Stimulated activated CD8-positive, alpha-beta memory T cell treated with anti-CD3 and anti-CD28 coated beads, Interleukin-15, amount 100 ng/mL, for 24 hours (primary cell): ENCODE measurements around the gene JAZF1.

Experiments used
- DNase-seq: peaks from one replicate; pipeline ENCODE4 v3.0.0-alpha.2; 2020; ENCODE audit warnings: low read depth

The JAZF1 gene

GRCh38 chr7:28075674-28076358 is 104.8 kb downstream of the JAZF1 start:
- no peak for DNase-seq

- DNase-seq, result no peak
Observed at GRCh38 chr7:28072876-28073514, 107.6 kb downstream of the JAZF1 start.

GRCh38 chr7:28071570-28071969 is 109.0 kb downstream of the JAZF1 start:
- no peak for DNase-seq

GRCh38 chr7:28070297-28071055 is 110.1 kb downstream of the JAZF1 start:
- DNase-seq, result no peak

GRCh38 chr7:28069807-28070206 is 110.8 kb downstream of the JAZF1 start:
- no peak for DNase-seq

- DNase-seq, result no peak
Observed at GRCh38 chr7:28069388-28069787, 111.2 kb downstream of the JAZF1 start.

GRCh38 chr7:28068811-28069216 is 111.8 kb downstream of the JAZF1 start:
- no peak for DNase-seq

- DNase-seq, result no peak
Observed at GRCh38 chr7:28067171-28067570, 113.4 kb downstream of the JAZF1 start.

- DNase-seq, result no peak
Observed at GRCh38 chr7:28065721-28066285, 114.8 kb downstream of the JAZF1 start.

GRCh38 chr7:28065308-28065707 is 115.3 kb downstream of the JAZF1 start:
- DNase-seq, result no peak

GRCh38 chr7:28064437-28064836 is 116.2 kb downstream of the JAZF1 start:
- no peak for DNase-seq

- peak; percentile 38 for DNase-seq
Observed at GRCh38 chr7:28062197-28062991, 118.2 kb downstream of the JAZF1 start.

- DNase-seq, result no peak
Observed at GRCh38 chr7:28061824-28062196, 118.8 kb downstream of the JAZF1 start.

- DNase-seq, result no peak
Observed at GRCh38 chr7:28060371-28060950, 120.1 kb downstream of the JAZF1 start.

GRCh38 chr7:28055161-28055544 is 125.4 kb downstream of the JAZF1 start:
- no peak for DNase-seq

GRCh38 chr7:28054531-28055160 is 125.9 kb downstream of the JAZF1 start:
- DNase-seq, result no peak

- DNase-seq, result no peak
Observed at GRCh38 chr7:28052933-28053332, 127.7 kb downstream of the JAZF1 start.

- no peak for DNase-seq
Observed at GRCh38 chr7:28048694-28049093, 131.9 kb downstream of the JAZF1 start.

- DNase-seq, result no peak
Observed at GRCh38 chr7:28046035-28046434, 134.6 kb downstream of the JAZF1 start.

- no peak for DNase-seq
Observed at GRCh38 chr7:28045592-28045991, 135.0 kb downstream of the JAZF1 start.

- DNase-seq, result no peak
Observed at GRCh38 chr7:28044825-28045224, 135.8 kb downstream of the JAZF1 start.
